Keratinocyte (primary cell): ENCODE measurements around the gene QPRT. TPM values are rescaled to one million over a fixed set of nuclear protein-coding genes. Genes with fewer than 3 reads are reported as not detected.

Experiments used
- DNase-seq: peaks from one replicate; pipeline ENCODE4 v3.0.0-alpha.2; 2011; ENCODE audit warnings: low read depth, missing footprints, low spot score
- FAIRE-seq: peaks from 2 replicates; lab custom pipeline; 2011; peaks lifted over from hg19 to GRCh38; lab: Jason Lieb, UNC
- H2AFZ ChIP-seq: 2 replicates; pipeline ENCODE4 v1.6.0; 2012; ENCODE audit warnings: low read length, control low read depth, inconsistent platforms; ENCODE audit not compliant: control insufficient read depth
- H3K27ac ChIP-seq: 2 replicates; pipeline ENCODE4 v1.5.1; 2011; ENCODE audit warnings: low read length; ENCODE audit not compliant: control insufficient read depth, insufficient read depth
- H3K27me3 ChIP-seq: 3 replicates; pipeline ENCODE4 v1.6.0; 2011; ENCODE audit warnings: low read length; ENCODE audit not compliant: control insufficient read depth, insufficient read depth; ENCODE audit errors: extremely low read depth
- H3K36me3 ChIP-seq, 2 experiments: 2 replicates in 1 of 2; 3 replicates in 1 of 2; pipeline ENCODE4 v1.5.1; 2011; ENCODE audit warnings: low read length in 2 of 2, mild to moderate bottlenecking in 1 of 2; ENCODE audit not compliant: control insufficient read depth in 2 of 2, insufficient read depth in 2 of 2; ENCODE audit errors: extremely low read depth in 1 of 2
- H3K4me1 ChIP-seq: 3 replicates; pipeline ENCODE4 v1.5.1; 2011; ENCODE audit warnings: low read length; ENCODE audit not compliant: control insufficient read depth, insufficient read depth; ENCODE audit errors: extremely low read depth
- H3K4me2 ChIP-seq: 3 replicates; pipeline ENCODE4 v1.6.0; 2011; ENCODE audit warnings: low read depth, low read length; ENCODE audit not compliant: control insufficient read depth, insufficient read depth; ENCODE audit errors: extremely low read depth
- H3K4me3 ChIP-seq, 3 experiments: fragments of 200-600 bp in 1 of 3; sonication (generic) in 1 of 3; 2 replicates in 2 of 3; 3 replicates in 1 of 3; pipeline ENCODE4 v1.5.1; 2011 to 2016; ENCODE audit warnings: low read length in 3 of 3, mild to moderate bottlenecking in 3 of 3, control low read depth in 2 of 3, inconsistent platforms in 1 of 3, low read depth in 1 of 3, mixed read lengths in 1 of 3, mixed run types in 1 of 3, moderate library complexity in 1 of 3; ENCODE audit not compliant: control insufficient read depth in 2 of 3, insufficient read depth in 2 of 3; ENCODE audit errors: extremely low read depth in 1 of 3
- H3K79me2 ChIP-seq: 2 replicates; pipeline ENCODE4 v1.6.0; 2012; ENCODE audit warnings: low read length; ENCODE audit not compliant: control insufficient read depth, insufficient read depth
- H3K9ac ChIP-seq: 3 replicates; pipeline ENCODE4 v1.6.0; 2011; ENCODE audit warnings: low read length; ENCODE audit not compliant: control insufficient read depth, insufficient read depth; ENCODE audit errors: extremely low read depth
- H3K9me1 ChIP-seq: 3 replicates; pipeline ENCODE4 v1.6.0; 2011; ENCODE audit warnings: low read length; ENCODE audit not compliant: control insufficient read depth, insufficient read depth; ENCODE audit errors: extremely low read depth
- H3K9me3 ChIP-seq: 2 replicates; pipeline ENCODE4 v1.5.1; 2012; ENCODE audit warnings: low read depth, low read length; ENCODE audit not compliant: control insufficient read depth
- H4K20me1 ChIP-seq: 3 replicates; pipeline ENCODE4 v1.6.0; 2011; ENCODE audit warnings: low read length; ENCODE audit not compliant: control insufficient read depth, insufficient read depth; ENCODE audit errors: extremely low read depth
- EZH2 ChIP-seq: IDR thresholded peaks from one replicate; pipeline ENCODE4 v1.6.1; 2012; ENCODE audit warnings: inconsistent platforms, mild to moderate bottlenecking, low read length, moderate library complexity
- dilution Hi-C: fragments of 300-500 bp; cut with MboI; formaldehyde crosslinking; loops from one replicate; pipeline ENCODE4 v1.7.0; 2020; ENCODE audit warnings: low sequenced_read_pairs; ENCODE audit not compliant: extremely low pct_ligation_motif_present
- polyA plus RNA-seq, 5 experiments: library from polyadenylated mRNA; depleted of rRNA in 3 of 5; stranded (reverse) in 3 of 5; stranded (forward) in 1 of 5; unstranded in 1 of 5; fragments of >200 nt; gene quantifications; 1 replicate in 1 of 5; 2 replicates in 3 of 5; 3 replicates in 1 of 5; pipeline versions ENCODE4 v1.2.1 to v1.2.3, GENCODE V29; 2011 to 2012; ENCODE audit warnings: missing spikeins in 2 of 5, low read depth in 1 of 5, low replicate concordance in 1 of 5
- TF ChIP-seq, protein P1 (sequence below), 3 experiments: IDR thresholded peaks in 1 of 3; conservative IDR thresholded peaks in 1 of 3; optimal IDR thresholded peaks in 1 of 3; 2 replicates in 2 of 3; 3 replicates in 1 of 3; pipeline versions ENCODE3 to v1.5.1; 2011; ENCODE audit warnings: low read length in 3 of 3, mild to moderate bottlenecking in 3 of 3, moderate library complexity in 2 of 3, control low read depth in 1 of 3, inconsistent platforms in 1 of 3; ENCODE audit not compliant: insufficient read depth in 2 of 3; ENCODE audit errors: extremely low read depth in 1 of 3

The QPRT gene
- polyA plus RNA-seq, 1 donor (not counting 4 experiments of a cell fraction or from before 2014, with no cell fraction given): 8.8 TPM

DNA sequence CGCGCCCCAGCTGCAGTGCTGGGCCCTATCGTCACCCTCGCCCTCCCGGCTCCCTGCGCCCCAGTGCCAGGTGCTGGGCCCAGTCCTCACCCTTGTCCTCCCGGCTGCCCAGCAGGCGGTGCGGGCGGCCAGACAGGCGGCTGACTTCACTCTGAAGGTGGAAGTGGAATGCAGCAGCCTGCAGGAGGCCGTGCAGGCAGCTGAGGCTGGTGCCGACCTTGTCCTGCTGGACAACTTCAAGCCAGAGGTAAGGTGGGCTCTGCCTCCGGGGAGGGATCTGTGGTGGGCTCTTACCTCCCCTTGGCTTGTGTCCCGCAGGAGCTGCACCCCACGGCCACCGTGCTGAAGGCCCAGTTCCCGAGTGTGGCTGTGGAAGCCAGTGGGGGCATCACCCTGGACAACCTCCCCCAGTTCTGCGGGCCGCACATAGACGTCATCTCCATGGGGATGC lies 17.9 kb downstream of the QPRT start:
- no peaks in the 10 kb centered on the region for H3K27me3 ChIP-seq
- no peak overlapping the region for H2AFZ ChIP-seq
- H3K4me3 ChIP-seq: no peak overlapping the region
- no peaks in the 10 kb centered on the region for H3K9me3 ChIP-seq
- FAIRE-seq (no peak), DNase-seq (no peak)
- no peaks in the 10 kb centered on the region for H3K9me1 ChIP-seq
- dilution Hi-C loops: no loop called here
- H3K27ac ChIP-seq: no peak overlapping the region
- no peak for TF ChIP-seq EZH2
- TF ChIP-seq, protein P1, sequence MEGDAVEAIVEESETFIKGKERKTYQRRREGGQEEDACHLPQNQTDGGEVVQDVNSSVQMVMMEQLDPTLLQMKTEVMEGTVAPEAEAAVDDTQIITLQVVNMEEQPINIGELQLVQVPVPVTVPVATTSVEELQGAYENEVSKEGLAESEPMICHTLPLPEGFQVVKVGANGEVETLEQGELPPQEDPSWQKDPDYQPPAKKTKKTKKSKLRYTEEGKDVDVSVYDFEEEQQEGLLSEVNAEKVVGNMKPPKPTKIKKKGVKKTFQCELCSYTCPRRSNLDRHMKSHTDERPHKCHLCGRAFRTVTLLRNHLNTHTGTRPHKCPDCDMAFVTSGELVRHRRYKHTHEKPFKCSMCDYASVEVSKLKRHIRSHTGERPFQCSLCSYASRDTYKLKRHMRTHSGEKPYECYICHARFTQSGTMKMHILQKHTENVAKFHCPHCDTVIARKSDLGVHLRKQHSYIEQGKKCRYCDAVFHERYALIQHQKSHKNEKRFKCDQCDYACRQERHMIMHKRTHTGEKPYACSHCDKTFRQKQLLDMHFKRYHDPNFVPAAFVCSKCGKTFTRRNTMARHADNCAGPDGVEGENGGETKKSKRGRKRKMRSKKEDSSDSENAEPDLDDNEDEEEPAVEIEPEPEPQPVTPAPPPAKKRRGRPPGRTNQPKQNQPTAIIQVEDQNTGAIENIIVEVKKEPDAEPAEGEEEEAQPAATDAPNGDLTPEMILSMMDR (optimal IDR thresholded peaks at IDR 0.05 in 1 of 3, IDR thresholded peaks at IDR 0.05 in 1 of 3, conservative IDR thresholded peaks at IDR 0.05 in 1 of 3; ENCODE audit: extremely low read depth in 1 of 3, insufficient read depth in 2 of 3, low read length in 3 of 3): no peak
- no peaks in the 10 kb centered on the region for H4K20me1 ChIP-seq
- no peaks in the 10 kb centered on the region for H3K79me2 ChIP-seq
- H3K4me2 ChIP-seq: no peak overlapping the region
- no peak overlapping the region for H3K9ac ChIP-seq
- no peaks in the 10 kb centered on the region for H3K4me1 ChIP-seq
- no peaks in the 10 kb centered on the region for H3K36me3 ChIP-seq

DNA sequence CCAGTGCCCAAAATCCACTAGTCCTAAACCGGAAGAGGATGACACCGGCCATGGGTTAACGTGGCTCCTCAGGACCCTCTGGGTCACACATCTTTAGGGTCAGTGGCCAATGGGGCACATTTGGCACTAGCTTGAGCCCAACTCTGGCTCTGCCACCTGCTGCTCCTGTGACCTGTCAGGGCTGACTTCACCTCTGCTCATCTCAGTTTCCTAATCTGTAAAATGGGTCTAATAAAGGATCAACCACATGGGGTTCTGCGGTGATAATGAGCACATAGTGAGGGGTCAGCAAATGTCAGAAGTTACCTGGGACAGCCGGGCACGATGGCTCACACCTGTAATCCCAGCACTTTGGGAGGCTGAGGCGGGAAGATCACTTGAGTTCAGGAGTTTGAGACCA lies 18.4 kb downstream of the QPRT start:
- Histone ChIP-seq H3K9ac (no peak overlapping the region), H3K9me1 (no peaks in the 10 kb centered on the region), H3K27me3 (no peaks in the 10 kb centered on the region), H3K4me2 (no peak overlapping the region), H3K36me3 (no peaks in the 10 kb centered on the region), H2AFZ (no peak overlapping the region), H3K9me3 (no peaks in the 10 kb centered on the region), H3K79me2 (no peaks in the 10 kb centered on the region), H3K4me3 (no peak overlapping the region), H3K4me1 (no peaks in the 10 kb centered on the region), H3K27ac (no peak overlapping the region), H4K20me1 (no peaks in the 10 kb centered on the region)
- DNase-seq (no peak), FAIRE-seq (no peak)
- dilution Hi-C loops: no loop called here
- TF ChIP-seq, protein P1 (optimal IDR thresholded peaks at IDR 0.05 in 1 of 3, IDR thresholded peaks at IDR 0.05 in 1 of 3, conservative IDR thresholded peaks at IDR 0.05 in 1 of 3; ENCODE audit: extremely low read depth in 1 of 3, insufficient read depth in 2 of 3, low read length in 3 of 3): no peak
- no peak for TF ChIP-seq EZH2
